NCI-H748 (cell line): ENCODE results near the gene GGT5.
"Not testable (repeated sequence)": the region's sequence is repeated elsewhere in the genome, so short reads cannot be mapped to it uniquely, and the experiment has no call there.

ENCODE experiments used
- DNase-seq: peaks from one replicate; lab custom pipeline; 2025; ENCODE audit not compliant: unreplicated experiment; lab: John Stamatoyannopoulos, UW

The GGT5 gene, protein sequence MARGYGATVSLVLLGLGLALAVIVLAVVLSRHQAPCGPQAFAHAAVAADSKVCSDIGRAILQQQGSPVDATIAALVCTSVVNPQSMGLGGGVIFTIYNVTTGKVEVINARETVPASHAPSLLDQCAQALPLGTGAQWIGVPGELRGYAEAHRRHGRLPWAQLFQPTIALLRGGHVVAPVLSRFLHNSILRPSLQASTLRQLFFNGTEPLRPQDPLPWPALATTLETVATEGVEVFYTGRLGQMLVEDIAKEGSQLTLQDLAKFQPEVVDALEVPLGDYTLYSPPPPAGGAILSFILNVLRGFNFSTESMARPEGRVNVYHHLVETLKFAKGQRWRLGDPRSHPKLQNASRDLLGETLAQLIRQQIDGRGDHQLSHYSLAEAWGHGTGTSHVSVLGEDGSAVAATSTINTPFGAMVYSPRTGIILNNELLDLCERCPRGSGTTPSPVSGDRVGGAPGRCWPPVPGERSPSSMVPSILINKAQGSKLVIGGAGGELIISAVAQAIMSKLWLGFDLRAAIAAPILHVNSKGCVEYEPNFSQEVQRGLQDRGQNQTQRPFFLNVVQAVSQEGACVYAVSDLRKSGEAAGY

GRCh38 chr22:24245030-24245431, at the start of gene GGT5:
GGT5 (minus strand) TSS chr22:24245082; CDS start chr22:24244725, 357 bp downstream.
- DNase-seq: not testable (repeated sequence)

DNA sequence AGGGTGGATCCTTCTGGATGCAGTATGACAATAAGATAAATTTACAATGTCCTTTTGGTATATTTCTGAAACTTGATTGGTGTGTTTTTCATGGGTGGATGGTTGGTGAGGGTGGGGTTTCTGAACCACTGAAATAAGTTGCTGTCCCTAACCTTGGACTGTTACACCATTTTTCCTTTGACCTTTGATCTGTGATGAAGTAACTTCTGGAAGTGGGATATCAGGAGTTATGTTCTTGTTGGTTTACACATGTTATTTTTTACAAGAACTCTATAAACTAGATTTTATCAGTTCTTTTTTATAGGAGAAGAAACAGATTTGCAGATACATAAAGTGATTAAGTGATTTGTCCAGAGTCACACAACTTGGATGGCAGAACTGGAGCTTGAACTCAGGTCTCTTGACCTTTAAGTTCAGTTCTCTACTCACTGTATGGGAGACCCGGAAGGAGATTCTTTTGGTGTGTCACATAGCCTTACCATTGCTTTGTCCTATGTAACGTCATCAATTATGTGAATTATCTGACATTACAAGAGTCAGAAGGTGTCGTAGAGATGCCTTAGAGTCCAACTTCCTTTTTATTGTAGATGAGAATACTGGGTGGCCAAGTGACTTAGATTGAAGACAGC, 47.4 kb upstream of the GGT5 start:
- not testable (repeated sequence) for DNase-seq

DNA sequence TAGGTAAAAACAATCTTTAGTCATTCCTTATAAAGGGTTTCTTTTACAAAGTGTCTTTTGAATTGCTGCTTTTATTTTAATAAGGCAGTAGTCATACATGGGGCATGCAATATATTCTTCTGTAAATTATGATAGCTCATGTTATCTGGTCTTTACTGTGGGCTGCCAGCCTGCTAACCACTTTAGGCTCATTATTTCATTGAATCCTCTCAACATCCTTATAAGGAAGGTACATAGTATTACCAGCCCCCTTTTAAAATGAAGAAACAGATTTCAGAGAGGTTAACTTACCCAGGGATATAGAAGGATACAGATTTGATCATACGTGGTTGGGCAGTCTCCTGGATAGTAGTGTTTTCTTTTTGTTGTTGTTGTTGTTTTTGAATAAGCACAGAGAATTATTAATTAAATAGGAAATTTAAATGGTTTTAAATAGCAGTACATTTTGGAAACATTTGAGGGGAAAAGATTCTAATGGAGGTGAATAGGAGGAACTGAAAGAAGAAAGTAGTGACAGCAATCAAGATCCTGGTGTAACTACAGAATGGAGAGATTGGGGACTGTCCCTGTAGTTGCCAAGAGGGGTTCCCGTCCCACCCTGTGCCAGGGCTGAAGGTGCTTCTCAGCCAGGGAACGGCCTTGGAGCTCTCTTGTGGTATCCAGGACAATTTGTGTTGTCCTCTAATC, 46.8 kb upstream of the GGT5 start:
- no peak for DNase-seq

GRCh38 chr22:24290459-24290858, 45.6 kb upstream of the GGT5 start:
- no peak for DNase-seq

DNA sequence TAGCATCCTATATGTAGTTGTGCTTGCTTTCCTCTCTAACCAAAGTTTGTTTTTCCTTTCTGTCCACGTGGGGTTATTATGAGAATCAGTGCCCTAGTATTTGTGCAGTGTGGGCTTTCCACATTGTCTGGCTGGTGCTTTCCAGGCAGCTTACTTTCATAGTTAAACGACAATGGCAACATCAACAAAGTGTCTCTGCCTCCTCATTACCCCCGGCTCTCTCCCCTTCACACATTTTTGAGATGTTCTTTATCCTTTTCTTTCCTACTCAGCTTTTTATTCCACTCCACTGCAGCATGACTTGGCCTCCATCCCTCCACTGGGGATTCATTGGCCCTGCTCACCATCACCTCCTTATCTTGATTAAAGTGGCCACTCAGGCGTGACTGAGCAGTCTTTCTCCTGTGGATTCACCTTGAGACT, 44.9 kb upstream of the GGT5 start:
- DNase-seq: no peak

DNA sequence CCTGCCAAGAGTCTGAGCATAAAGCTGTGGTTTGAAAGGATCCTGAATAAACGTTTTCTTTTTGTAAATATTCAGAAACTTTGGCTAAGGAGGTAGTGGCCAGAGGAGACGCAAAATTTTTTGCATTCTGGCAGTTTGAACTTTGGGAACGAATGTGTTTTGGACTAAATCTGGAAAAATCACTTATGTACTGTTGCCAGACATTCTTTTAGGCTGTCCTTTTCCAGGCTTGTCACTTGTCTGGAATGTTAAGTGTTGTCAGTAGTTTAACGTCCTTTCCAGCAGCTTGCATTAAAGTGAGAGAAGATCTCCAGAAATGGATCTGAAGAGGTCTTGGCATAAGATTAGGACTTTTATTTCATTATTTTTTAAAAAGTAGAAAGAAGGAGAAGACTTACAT, 44.2 kb upstream of the GGT5 start:
- no peak for DNase-seq

DNA sequence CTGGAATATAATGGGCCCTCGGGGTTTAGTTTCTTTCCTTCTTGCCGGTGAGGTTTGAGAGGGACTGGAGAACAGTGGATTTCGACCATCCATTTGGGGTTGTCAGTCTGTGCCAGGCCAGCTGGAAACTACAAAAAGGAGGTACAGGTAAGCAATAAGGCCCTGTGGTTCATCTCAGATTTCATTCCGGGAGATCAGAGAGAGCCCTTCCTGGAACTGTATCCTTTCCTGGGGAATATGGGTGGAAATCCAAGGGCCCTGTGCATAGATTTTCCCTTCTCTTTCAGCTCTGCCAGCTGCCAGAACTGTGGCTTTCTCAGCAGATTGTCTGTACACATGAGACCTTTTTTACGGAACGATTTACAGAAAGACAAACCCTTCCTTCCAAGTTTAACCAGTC, 42.9 kb upstream of the GGT5 start:
- not testable (repeated sequence) for DNase-seq

GRCh38 chr22:24287212-24287611, 42.3 kb upstream of the GGT5 start:
- DNase-seq: not testable (repeated sequence)

GRCh38 chr22:24285245-24285644, 40.4 kb upstream of the GGT5 start:
- no peak for DNase-seq

DNA sequence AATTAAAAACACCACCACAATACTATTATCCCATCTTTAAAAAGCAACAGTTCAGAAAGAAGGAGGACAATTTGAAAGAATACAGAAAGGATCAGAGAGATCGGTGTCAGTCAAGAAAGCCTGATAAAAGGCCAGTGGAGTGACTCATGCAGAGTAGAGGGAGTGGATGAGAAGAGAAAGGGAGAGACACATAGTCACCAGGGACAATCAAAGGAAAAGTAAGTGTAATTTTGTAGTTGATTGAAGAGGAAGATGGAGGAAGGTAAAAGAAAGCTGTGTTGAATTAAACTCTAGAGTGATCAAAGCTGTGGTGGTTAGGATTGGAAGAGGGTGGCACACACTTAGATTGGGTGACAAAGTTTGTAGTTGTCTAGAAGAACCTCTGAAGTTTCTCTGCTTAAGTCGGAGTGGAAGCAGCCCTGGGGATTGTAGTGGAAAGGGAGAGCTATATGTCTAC, 39.9 kb upstream of the GGT5 start:
- DNase-seq: no peak

DNA sequence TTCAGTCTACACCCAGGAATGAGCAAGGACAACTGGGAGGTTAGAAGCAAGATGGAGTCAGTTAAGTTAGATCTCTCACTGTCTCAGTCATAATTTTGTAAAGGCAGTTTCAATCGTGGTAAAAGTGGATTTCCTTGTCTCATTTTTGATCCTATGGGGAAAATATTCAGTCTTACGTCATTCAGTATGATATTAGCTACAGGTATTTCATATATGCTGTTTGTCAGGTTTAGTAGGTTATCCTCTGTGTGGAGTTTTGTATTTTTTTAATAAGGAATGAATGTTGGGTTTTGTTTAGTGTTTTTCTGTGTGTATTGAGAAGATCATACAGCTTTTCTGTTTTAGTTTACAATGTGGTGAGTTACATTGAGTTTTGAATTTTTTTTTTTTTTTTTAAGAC, 37.5 kb upstream of the GGT5 start:
- no peak for DNase-seq

- not testable (repeated sequence) for DNase-seq
Observed at GRCh38 chr22:24280363-24280762, 35.5 kb upstream of the GGT5 start.

GRCh38 chr22:24274696-24275405, 30.0 kb upstream of the GGT5 start:
- DNase-seq: peak; percentile 16

DNA sequence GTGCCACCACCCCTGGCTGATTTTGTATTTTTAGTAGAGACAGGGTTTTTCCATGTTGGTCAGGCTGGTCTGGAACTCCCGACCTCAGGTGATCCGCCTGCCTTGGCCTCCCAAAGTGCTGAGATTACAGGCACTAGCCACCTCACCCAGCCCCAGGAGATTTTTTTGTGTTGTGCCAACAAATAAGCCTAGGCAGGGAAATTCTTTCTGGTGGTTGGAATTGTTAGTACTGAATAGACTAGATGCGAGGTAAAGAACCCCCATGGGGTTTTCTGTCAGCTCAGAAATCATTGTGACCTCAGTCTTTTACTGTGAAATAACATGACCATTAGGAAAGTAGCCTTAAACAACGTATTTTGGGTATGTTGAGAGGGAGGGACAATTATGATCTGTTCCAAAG, 29.0 kb upstream of the GGT5 start:
- DNase-seq: not testable (repeated sequence)

DNA sequence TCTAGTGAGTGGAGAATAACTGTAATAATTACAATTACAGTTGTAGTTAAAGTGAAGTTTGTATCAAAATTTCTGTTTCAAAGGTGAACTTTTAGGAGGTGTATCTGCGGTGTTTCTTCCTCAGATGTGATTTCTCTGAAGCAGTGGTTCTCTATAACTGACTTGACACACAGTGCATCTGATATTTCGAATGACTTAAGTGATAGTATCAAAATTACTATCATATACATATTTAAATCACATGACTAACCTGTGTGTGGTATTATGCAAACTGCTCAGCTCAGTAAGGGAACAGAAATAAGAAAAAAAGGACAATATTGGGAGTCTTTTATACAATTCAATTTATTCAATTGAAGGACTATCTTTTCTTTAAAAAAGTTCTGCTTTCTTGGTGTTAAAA, 28.1 kb upstream of the GGT5 start:
- DNase-seq: not testable (repeated sequence)

GRCh38 chr22:24271386-24271854, 26.5 kb upstream of the GGT5 start:
- DNase-seq: no peak

- DNase-seq: peak; percentile 85
Observed at GRCh38 chr22:24270556-24271385, 25.9 kb upstream of the GGT5 start, which contains the start of gene SPECC1L. SPECC1L (plus strand) TSS chr22:24270831; CDS start chr22:24302232, 31,401 bp downstream.

DNA sequence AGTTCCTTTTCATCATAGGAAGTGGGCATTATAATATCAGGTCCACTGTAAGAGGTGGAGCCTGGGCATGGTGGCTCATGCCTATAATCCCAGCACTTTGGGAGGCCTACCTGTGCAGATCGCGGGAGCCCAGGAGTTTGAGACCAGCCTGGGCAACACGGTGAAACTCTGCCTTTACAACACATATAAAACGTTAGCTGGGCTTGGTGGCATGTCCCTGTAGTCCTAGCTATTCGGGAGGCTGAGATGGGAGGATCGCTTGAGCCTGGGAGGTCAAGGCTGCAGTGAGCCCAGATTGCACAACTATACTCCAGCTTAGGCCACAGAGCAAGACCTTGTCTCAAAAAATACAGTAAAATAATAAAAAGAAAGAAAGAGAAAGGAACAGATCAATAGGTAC, 21.6 kb upstream of the GGT5 start:
- not testable (repeated sequence) for DNase-seq

- DNase-seq: no peak
Observed at GRCh38 chr22:24265734-24266133, 20.9 kb upstream of the GGT5 start.
